Adrenal gland (tissue), 5 donors: ENCODE results near the gene BRAF.

Experiments
- CTCF ChIP-seq, 6 experiments: fragments of 450-650 bp in 4 of 6; fragments of 200-600 bp in 2 of 6; sonication (generic) in 1 of 6; IDR thresholded peaks; 1 replicate in 5 of 6; 2 replicates in 1 of 6; pipeline versions ENCODE4 v1.5.1 to v1.8.0; 2016 to 2021; ENCODE audit warnings: antibody characterized with exemption in 6 of 6, mild to moderate bottlenecking in 2 of 6, moderate library complexity in 1 of 6
- POLR2A ChIP-seq, 2 donors: fragments of 450-650 bp; IDR thresholded peaks; one replicate each; pipeline ENCODE4 v1.6.1; 2017; ENCODE audit warnings: antibody characterized with exemption in 2 of 2, mild to moderate bottlenecking in 2 of 2, moderate library complexity in 1 of 2
- donor health status: DM: no; HTN: no; CAD: no.

GRCh38 chr7:140774371-140774770, 150.4 kb downstream of the BRAF start:
- TF ChIP-seq CTCF (IDR thresholded peaks at IDR 0.05) (no peak), POLR2A (IDR thresholded peaks at IDR 0.05) (no peak)
